ENCODE results near the gene RHBDL1.

Gene RHBDL1

GRCh38 chr16:722835-723633 is 47.6 kb downstream of the RHBDL1 start:
- no peak for DNase-seq

DNA sequence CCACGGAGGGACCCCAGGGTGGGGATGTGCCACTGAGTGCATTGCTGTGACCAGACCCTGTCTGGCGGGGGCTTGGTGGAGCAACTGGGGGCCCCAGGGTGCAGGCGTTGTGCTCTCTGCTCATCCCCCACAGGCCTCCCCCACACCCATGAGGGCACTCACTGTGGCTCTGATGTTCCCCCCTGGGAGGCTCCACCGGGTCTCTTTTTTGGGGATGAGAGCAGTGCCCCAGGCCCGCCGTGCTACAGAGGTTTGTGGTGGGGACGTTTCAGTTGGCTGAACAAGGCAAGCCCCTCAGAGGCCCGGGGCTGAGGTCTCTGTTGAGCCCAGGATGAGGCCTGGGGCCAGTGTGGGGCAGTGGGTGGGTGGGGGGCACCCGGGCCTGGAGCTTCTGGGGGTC is 48.2 kb downstream of the RHBDL1 start:
- DNase-seq = no peak

GRCh38 chr16:724188-725040 is 48.9 kb downstream of the RHBDL1 start:
- DNase-seq = no peak

- no peak for DNase-seq
Measured at GRCh38 chr16:725041-725376, 49.5 kb downstream of the RHBDL1 start.

DNA sequence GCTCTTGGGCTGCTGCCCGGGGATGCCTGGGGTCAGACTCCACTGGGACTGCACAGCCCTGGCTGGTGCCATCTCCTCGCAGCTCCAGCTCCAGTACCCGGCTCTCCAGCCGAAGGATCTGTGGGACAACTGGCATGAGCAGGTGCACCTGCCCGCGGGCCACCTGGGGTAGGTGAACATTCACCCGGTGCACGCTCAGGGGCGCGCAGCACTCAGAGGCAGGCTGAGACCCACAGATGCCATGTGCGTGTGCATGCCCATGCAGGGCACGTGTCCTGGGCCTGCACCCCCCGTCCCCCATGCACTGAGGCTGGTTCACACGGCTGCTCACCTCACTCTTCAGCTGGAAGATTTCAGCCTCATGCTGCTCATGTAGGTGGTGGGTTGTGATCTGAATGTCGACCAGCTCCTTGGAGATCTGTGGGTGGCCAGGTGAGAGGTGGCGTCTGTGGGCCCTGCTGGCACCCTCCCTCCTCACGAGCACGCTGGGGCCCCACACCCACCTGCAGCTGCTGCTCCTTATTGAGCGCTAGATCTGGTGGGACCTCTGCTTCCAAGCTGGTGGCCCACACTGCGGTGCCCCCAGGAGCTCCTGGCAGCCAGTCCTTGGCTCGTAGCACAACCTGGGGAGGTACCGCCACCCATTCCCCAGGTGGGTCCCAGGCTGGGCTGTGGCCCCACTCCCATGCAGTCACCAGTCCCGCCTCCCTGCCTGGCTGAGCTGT is 50.2 kb downstream of the RHBDL1 start:
- no peak for DNase-seq

DNA sequence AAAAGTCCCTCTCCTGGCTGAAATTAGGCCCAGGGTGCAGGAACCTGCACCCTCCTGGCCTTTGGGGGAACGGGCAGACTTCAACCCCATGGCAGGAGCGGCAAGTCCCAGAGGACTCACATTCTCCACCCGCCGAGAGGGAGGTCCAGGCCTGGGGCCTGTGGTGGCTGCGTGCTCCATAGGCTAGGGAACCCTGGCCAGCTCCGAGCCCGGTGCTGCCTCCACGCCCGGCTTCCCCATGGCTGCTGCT is 50.6 kb downstream of the RHBDL1 start:
- no peak for DNase-seq

- DNase-seq = no peak
Measured at GRCh38 chr16:726438-727290, 51.2 kb downstream of the RHBDL1 start, which contains the start of the genes CCDC78 and HAGHL. Gene CCDC78, minus strand, starts transcription at chr16:726443. Its CDS starts 76 bp downstream, at chr16:726367. Gene HAGHL, plus strand, starts transcription at chr16:727106. Its CDS starts 404 bp downstream, at chr16:727510.

DNA sequence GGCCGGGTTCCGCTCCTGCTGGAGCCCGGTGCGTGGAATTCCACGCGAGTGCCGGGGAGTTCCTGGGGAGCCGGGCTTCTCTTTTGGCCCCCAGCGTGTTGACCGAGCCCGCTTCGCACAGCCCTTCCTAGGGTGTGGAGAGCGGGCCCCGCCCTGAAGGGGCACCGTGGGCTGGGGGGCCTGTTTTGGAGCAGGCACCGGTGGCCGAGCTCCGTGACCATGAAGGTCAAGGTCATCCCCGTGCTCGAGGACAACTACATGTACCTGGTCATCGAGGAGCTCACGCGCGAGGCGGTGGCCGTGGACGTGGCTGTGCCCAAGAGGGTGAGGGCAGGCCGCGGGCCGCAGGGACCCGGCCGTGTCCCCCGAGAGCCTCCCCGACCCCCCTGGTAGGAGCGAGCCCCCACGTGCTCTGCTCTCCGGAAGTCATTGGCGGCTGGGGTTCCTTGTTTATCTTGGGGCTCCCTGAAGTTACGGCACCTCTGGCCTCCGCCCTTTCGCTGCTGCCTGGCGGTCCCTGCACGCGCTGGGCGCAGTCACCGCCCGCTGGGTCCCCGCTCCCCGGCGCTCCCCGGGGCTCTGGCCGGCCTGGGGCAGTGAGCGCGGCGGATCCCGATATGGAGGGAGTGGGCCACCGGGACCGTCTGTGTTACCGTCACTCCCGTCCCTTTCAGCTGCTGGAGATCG is 52.0 kb downstream of the RHBDL1 start:
- no peak for DNase-seq
